Hepatocyte (in vitro differentiated cells): ENCODE data around the gene DOCK1.

Source experiments
- CTCF ChIP-seq: fragments of 200-600 bp; sonication (generic); IDR thresholded peaks from 2 replicates; pipeline ENCODE4 v1.5.1; 2016; ENCODE audit warnings: antibody characterized with exemption, mild to moderate bottlenecking; ENCODE audit not compliant: poor library complexity
- EZH2 ChIP-seq: fragments of 200-600 bp; sonication (generic); IDR thresholded peaks from 2 replicates; pipeline ENCODE4 v1.6.1; 2016; ENCODE audit warnings: antibody characterized with exemption, mild to moderate bottlenecking, borderline replicate concordance
- EZH2phosphoT487 ChIP-seq: fragments of 200-600 bp; sonication (generic); IDR thresholded peaks from one replicate; pipeline ENCODE4 v1.6.1; 2018; ENCODE audit warnings: antibody characterized with exemption, mild to moderate bottlenecking, low read depth, moderate library complexity; ENCODE audit not compliant: unreplicated experiment, severe bottlenecking

- no peak for TF ChIP-seq CTCF
- TF ChIP-seq EZH2: no peak
- TF ChIP-seq EZH2phosphoT487: no peak
These were observed 22.6 kb downstream of the DOCK1 start for GRCh38 chr10:126927799-126928198.
